MV-4-11 (cell line): Measurements from ENCODE around the gene ZDHHC14.
"Not testable (repeated sequence)": the region's sequence is repeated elsewhere in the genome, so short reads cannot be mapped to it uniquely, and the experiment has no call there.

Experiments used
- DNase-seq: peaks from one replicate; lab custom pipeline; 2025; lab: John Stamatoyannopoulos, UW

ZDHHC14 gene

GRCh38 chr6:157552820-157553485, 172.0 kb downstream of the ZDHHC14 start:
- DNase-seq = no peak

- DNase-seq = no peak
Observed at GRCh38 chr6:157554747-157555146, 173.8 kb downstream of the ZDHHC14 start.

- DNase-seq = no peak
Observed at GRCh38 chr6:157555455-157556143, 174.6 kb downstream of the ZDHHC14 start.

GRCh38 chr6:157556144-157556645, 175.2 kb downstream of the ZDHHC14 start:
- no peak for DNase-seq

GRCh38 chr6:157556671-157557430, 175.9 kb downstream of the ZDHHC14 start:
- DNase-seq = peak; percentile 15

GRCh38 chr6:157557559-157557958, 176.6 kb downstream of the ZDHHC14 start:
- peak; percentile 91 for DNase-seq

GRCh38 chr6:157558049-157558448, 177.1 kb downstream of the ZDHHC14 start:
- DNase-seq = no peak

GRCh38 chr6:157558487-157559200, 177.7 kb downstream of the ZDHHC14 start:
- no peak for DNase-seq

- DNase-seq = no peak
Observed at GRCh38 chr6:157559201-157559756, 178.3 kb downstream of the ZDHHC14 start.

GRCh38 chr6:157560063-157560462, 179.1 kb downstream of the ZDHHC14 start:
- not testable (repeated sequence) for DNase-seq

GRCh38 chr6:157560691-157561413, 179.9 kb downstream of the ZDHHC14 start:
- no peak for DNase-seq

- DNase-seq = no peak
Observed at GRCh38 chr6:157561414-157561790, 180.4 kb downstream of the ZDHHC14 start.

GRCh38 chr6:157561929-157562810, 181.2 kb downstream of the ZDHHC14 start:
- DNase-seq = peak; percentile 88

- DNase-seq = no peak
Observed at GRCh38 chr6:157562997-157563396, 182.0 kb downstream of the ZDHHC14 start.

GRCh38 chr6:157563611-157564284, 182.8 kb downstream of the ZDHHC14 start:
- DNase-seq = peak; percentile 84

- DNase-seq = no peak
Observed at GRCh38 chr6:157568702-157569101, 187.7 kb downstream of the ZDHHC14 start.

- no peak for DNase-seq
Observed at GRCh38 chr6:157569543-157569942, 188.6 kb downstream of the ZDHHC14 start.

GRCh38 chr6:157570104-157570503, 189.1 kb downstream of the ZDHHC14 start:
- no peak for DNase-seq

GRCh38 chr6:157570752-157571151, 189.8 kb downstream of the ZDHHC14 start:
- DNase-seq = peak; percentile 12
